Fibroblast of skin of back (primary cell): Measurements from ENCODE around the gene POPDC2. TPM values are rescaled to one million over a fixed set of nuclear protein-coding genes. Genes with fewer than 3 reads are reported as not detected.
A peak's percentile ranks its signal among the peaks of the same experiment; 100 is the strongest.
"Not testable (repeated sequence)": the region's sequence is repeated elsewhere in the genome, so short reads cannot be mapped to it uniquely, and the experiment has no call there.

Experiments used
- DNase-seq: peaks from one replicate; pipeline ENCODE4 v3.0.0-alpha.2; 2013
- polyA plus RNA-seq, 2 experiments: library from polyadenylated mRNA; unstranded; fragments of 120-200 nt; gene quantifications; one replicate each; pipeline ENCODE4 v1.2.1, GENCODE V29; 2013; ENCODE audit not compliant: insufficient read length in 2 of 2

Gene POPDC2
- 1.9 TPM for polyA plus RNA-seq (2013, experiment 1 of 2; ENCODE audit: insufficient read length)
- polyA plus RNA-seq (2013, experiment 2 of 2; ENCODE audit: insufficient read length): 2.6 TPM

GRCh38 chr3:119660474-119661440 lies at the start of gene POPDC2:
Gene POPDC2, minus strand, starts transcription at chr3:119660589. Its CDS starts 166 bp downstream, at chr3:119660423.
- DNase-seq: peak; percentile 77

GRCh38 chr3:119703820-119704531 lies 43.6 kb upstream of the POPDC2 start:
- DNase-seq: no peak

- DNase-seq: peak; percentile 91
These were observed 42.4 kb upstream of the POPDC2 start, which contains the start of gene CFAP91 for GRCh38 chr3:119702530-119703527. Gene CFAP91, plus strand, starts transcription at chr3:119703022. Its CDS starts 77 bp downstream, at chr3:119703099.

GRCh38 chr3:119700920-119701734 lies 40.7 kb upstream of the POPDC2 start:
- DNase-seq: no peak

- peak; percentile 46 for DNase-seq
These were observed 40.0 kb upstream of the POPDC2 start for GRCh38 chr3:119700269-119700919.

- no peak for DNase-seq
These were observed 37.0 kb upstream of the POPDC2 start for GRCh38 chr3:119697394-119697793.

GRCh38 chr3:119695480-119695879 lies 35.1 kb upstream of the POPDC2 start:
- DNase-seq: peak; percentile 3

- peak; percentile 38 for DNase-seq
These were observed 29.8 kb upstream of the POPDC2 start for GRCh38 chr3:119690043-119690656.

- DNase-seq: no peak
These were observed 23.0 kb upstream of the POPDC2 start for GRCh38 chr3:119683421-119683820.

GRCh38 chr3:119681279-119681678 lies 20.9 kb upstream of the POPDC2 start:
- DNase-seq: peak; percentile 53

GRCh38 chr3:119679874-119680273 lies 19.5 kb upstream of the POPDC2 start:
- DNase-seq: no peak

GRCh38 chr3:119678209-119678608 lies 17.8 kb upstream of the POPDC2 start:
- not testable (repeated sequence) for DNase-seq

GRCh38 chr3:119677641-119677934 lies 17.2 kb upstream of the POPDC2 start:
- no peak for DNase-seq

- peak; percentile 95 for DNase-seq
These were observed 16.6 kb upstream of the POPDC2 start, which contains the start of gene COX17 for GRCh38 chr3:119676771-119677640. Gene COX17, minus strand, starts transcription at chr3:119677406. Its CDS starts 96 bp downstream, at chr3:119677310.

GRCh38 chr3:119676020-119676419 lies 15.6 kb upstream of the POPDC2 start:
- no peak for DNase-seq

- no peak for DNase-seq
These were observed 14.9 kb upstream of the POPDC2 start for GRCh38 chr3:119675188-119675874.

- DNase-seq: no peak
These were observed 13.5 kb upstream of the POPDC2 start for GRCh38 chr3:119673875-119674274.

GRCh38 chr3:119672776-119673175 lies 12.4 kb upstream of the POPDC2 start:
- DNase-seq: no peak
